Measurements from ENCODE around the gene AFAP1.

AFAP1 gene

DNA sequence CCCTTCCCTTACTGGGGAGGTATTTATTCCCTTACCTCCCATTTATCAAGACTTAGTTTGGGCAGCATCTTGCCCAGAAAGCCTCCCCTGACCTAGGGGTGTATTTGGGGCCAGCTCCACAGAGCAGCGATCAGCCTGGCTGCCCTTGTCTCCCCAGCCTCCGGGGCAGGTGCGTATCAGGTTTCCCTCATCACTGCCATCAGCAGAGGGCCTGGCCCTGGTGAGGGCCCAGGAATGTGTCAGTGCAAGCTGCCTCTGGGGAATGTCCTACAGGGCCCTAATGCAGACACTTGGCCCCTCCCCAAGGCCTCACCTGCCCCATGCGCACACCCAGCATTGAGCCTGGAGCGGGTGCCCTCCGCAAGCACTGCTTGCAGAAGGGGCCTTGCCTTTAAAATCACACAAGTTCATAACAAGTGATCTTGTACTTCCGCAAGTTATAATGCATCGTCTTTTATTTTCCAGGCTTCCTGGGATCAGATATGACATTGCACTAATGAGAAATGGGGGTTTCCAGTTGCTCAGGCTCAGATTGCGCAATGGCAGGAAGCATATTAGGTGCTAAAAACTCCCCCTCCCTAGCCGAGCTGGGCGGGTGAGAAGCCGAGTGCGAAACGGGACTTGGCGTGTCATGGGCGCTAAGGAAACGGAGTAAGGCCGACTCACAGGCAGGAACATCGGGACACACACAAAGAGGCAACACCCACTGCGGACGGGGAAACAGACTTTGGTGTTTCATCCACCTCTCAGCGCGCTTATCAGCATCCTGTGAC is 25.4 kb upstream of the AFAP1 start:
- TF ChIP-seq CTCF (conservative IDR thresholded peaks at IDR 0.05; ENCODE audit: low read depth), result no peak
- POLR2A ChIA-PET (ENCODE audit: low non-redundant PET), result no interaction called here
- peak overlapping the region; percentile 93 for H3K27ac ChIP-seq
- DNase-seq (ENCODE audit: low spot score), result peak; percentile 64
- CTCF ChIA-PET, result interaction anchor here (0.5 kb wide), 1 partner anchor 13 kb away, joined by 3 read pairs; no protein-coding TSS in a partner anchor

- no peak for TF ChIP-seq CTCF (conservative IDR thresholded peaks at IDR 0.05; ENCODE audit: low read depth)
- DNase-seq (ENCODE audit: low spot score), result no peak
- ChIA-PET CTCF (no interaction called here), POLR2A (ENCODE audit: low non-redundant PET) (no interaction called here)
- H3K27ac ChIP-seq, result peak overlapping the region; percentile 93
These were observed 24.8 kb upstream of the AFAP1 start for GRCh38 chr4:7964459-7964858.

GRCh38 chr4:7963691-7964090 is 24.0 kb upstream of the AFAP1 start:
- H3K27ac ChIP-seq, result peak overlapping the region; percentile 93
- TF ChIP-seq CTCF (conservative IDR thresholded peaks at IDR 0.05; ENCODE audit: low read depth), result no peak
- DNase-seq (ENCODE audit: low spot score), result no peak
- ChIA-PET POLR2A (ENCODE audit: low non-redundant PET) (no interaction called here), CTCF (no interaction called here)

GRCh38 chr4:7962609-7963508 is 23.2 kb upstream of the AFAP1 start:
- no peak for TF ChIP-seq CTCF (conservative IDR thresholded peaks at IDR 0.05; ENCODE audit: low read depth)
- H3K27ac ChIP-seq, result peak overlapping the region; percentile 93
- DNase-seq (ENCODE audit: low spot score), result no peak
- POLR2A ChIA-PET (ENCODE audit: low non-redundant PET), result no interaction called here
- CTCF ChIA-PET, result interaction anchor here (0.6 to 0.7 kb wide), 2 partner anchors 15 to 309 kb away, joined by 3 to 6 read pairs; no protein-coding TSS in a partner anchor

DNA sequence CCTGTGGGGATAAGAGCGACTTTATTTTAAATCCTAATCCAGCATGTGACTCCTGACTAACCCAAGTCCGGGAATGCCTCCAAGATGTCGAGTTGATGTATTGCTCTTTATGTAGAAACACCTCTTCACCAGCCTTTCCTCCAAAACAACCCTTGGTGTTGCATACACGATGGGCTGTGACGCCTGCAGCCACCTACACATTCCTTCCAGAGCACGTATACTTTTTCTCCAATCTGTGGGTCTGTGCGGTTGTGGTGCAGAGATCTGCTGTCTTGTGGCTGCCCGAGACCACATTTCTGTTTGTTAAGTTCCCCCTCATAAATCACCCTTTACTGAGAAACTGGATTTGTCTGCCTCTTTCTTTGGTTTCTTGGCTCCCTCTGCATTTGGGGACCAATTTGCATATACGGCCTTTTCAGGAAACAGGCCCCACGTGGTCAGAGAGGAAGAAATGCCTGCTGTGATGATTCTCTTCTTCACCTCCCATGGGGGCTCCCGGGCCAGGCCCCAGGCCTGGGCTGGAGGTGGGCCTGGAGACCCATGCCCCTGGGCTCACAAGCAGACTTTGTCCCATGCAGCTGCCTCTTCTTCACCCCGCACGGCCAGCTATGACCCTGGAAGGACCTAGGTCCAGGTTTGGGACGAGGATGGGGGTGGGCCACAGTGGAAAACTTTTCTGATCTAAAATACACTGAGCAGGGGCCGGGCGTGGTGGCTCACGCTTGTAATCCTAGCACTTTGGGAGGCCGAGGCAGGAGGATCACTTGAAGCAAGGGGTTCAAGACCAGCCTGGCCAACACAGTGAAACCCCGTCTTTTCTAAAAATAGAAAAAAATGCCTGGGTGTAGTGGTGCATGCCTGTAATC is 21.4 kb upstream of the AFAP1 start:
- ChIA-PET POLR2A (ENCODE audit: low non-redundant PET) (interaction anchor here (0.6 kb wide), 1 partner anchor 1804 kb away, joined by 3 read pairs; no protein-coding TSS in a partner anchor), CTCF (interaction anchor here (0.6 kb wide), 1 partner anchor 146 kb away, joined by 5 read pairs; no protein-coding TSS in a partner anchor)
- peak overlapping the region; percentile 96 for H3K27ac ChIP-seq
- peak; percentile 75 for DNase-seq (ENCODE audit: low spot score)
- TF ChIP-seq CTCF (conservative IDR thresholded peaks at IDR 0.05; ENCODE audit: low read depth), result no peak

Data from RWPE1 (cell line).